PC-9 (cell line): ENCODE results near the gene TRAPPC3L.

ENCODE experiments used
- CTCF ChIP-seq: fragments of 200-600 bp; sonication (generic); conservative IDR thresholded peaks from 2 replicates; pipeline ENCODE4 v1.6.1; 2017; ENCODE audit warnings: mixed run types, antibody characterized with exemption, mild to moderate bottlenecking, moderate library complexity
- EZH2 ChIP-seq: fragments of 200-600 bp; sonication (generic); IDR thresholded peaks from 2 replicates; pipeline ENCODE4 v1.8.0; 2017; ENCODE audit warnings: antibody characterized with exemption, low read depth

DNA sequence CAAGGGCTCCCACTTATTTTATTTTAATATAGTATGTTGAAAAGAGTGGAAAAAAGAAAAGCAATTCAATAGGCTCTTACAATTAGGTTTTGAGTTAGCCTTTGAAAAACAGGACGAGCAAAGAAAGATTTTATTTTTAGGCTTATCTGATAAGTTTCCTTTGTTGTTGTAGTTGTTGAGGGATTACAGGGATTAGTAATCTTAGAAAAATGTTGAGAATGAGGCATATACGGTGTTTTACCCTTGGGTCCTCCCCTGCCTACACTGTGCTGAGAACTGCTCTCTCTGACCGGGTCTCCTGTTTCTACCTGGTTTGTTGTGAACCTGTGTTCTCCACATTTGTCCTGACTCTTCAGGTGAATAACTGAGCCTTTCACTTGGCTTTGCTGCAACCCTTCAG is 16.7 kb downstream of the TRAPPC3L start:
- TF ChIP-seq CTCF (no peak), EZH2 (no peak)
